Natural killer cell (primary cell): ENCODE data around the gene SELENON. TPM values are rescaled to one million over a fixed set of nuclear protein-coding genes. Genes with fewer than 3 reads are reported as not detected.

Source experiments
- ATAC-seq, 3 donors: fragments of 150-1000 bp in 2 of 3; fragments of 200-7000 bp in 1 of 3; cut with Tn5 transposase; 1 replicate in 1 of 3; 2 replicates in 2 of 3; pipeline ENCODE4 v1.10.0; 2021; ENCODE audit warnings: mild to moderate bottlenecking in 2 of 3, moderate library complexity in 2 of 3
- DNase-seq, 2 donors: peaks; one replicate each; pipeline versions ENCODE4 v3.0.0 to v3.0.0-alpha.2; 2013 to 2021; ENCODE audit warnings: mixed read lengths in 1 of 2
- H3K27ac ChIP-seq: one replicate; pipeline ENCODE4 v1.5.1; 2013; ENCODE audit warnings: mild to moderate bottlenecking, low read length
- H3K27me3 ChIP-seq: one replicate; pipeline ENCODE4 v1.6.1; 2013; ENCODE audit warnings: low read length; ENCODE audit not compliant: control insufficient read depth, insufficient read depth
- H3K36me3 ChIP-seq: one replicate; pipeline ENCODE4 v1.6.1; 2013; ENCODE audit warnings: low read length; ENCODE audit not compliant: control insufficient read depth, insufficient read depth
- H3K4me1 ChIP-seq: one replicate; pipeline ENCODE4 v1.6.1; 2013; ENCODE audit warnings: low read length; ENCODE audit not compliant: control insufficient read depth, insufficient read depth
- H3K4me3 ChIP-seq: one replicate; pipeline ENCODE4 v1.5.1; 2013; ENCODE audit warnings: low read length
- H3K9me3 ChIP-seq: one replicate; pipeline ENCODE4 v1.6.1; 2013; ENCODE audit warnings: low read length; ENCODE audit not compliant: control insufficient read depth, insufficient read depth
- H3K27ac Mint-ChIP-seq, 2 donors: one replicate each; pipeline ENCODE4 v1.8.0; 2022; ENCODE audit warnings: mild to moderate bottlenecking in 2 of 2, mixed read lengths in 2 of 2, moderate library complexity in 1 of 2
- H3K27me3 Mint-ChIP-seq, 2 donors: one replicate each; pipeline ENCODE4 v1.8.0; 2022; ENCODE audit warnings: low read depth in 2 of 2, mixed read lengths in 2 of 2
- H3K36me3 Mint-ChIP-seq: one replicate; pipeline ENCODE4 v1.8.0; 2022; ENCODE audit warnings: mixed read lengths
- H3K4me1 Mint-ChIP-seq, 2 donors: one replicate each; pipeline ENCODE4 v1.8.0; 2022; ENCODE audit warnings: mixed read lengths in 2 of 2
- H3K4me3 Mint-ChIP-seq: one replicate; pipeline ENCODE4 v1.8.0; 2022; ENCODE audit warnings: mild to moderate bottlenecking, moderate library complexity, mixed read lengths
- H3K9me3 Mint-ChIP-seq, 2 donors: one replicate each; pipeline ENCODE4 v1.8.0; 2022; ENCODE audit warnings: mixed read lengths in 2 of 2
- WGBS: methylation state at CpG from one replicate; pipeline ENCODE4 v1.1.7; 2013; ENCODE audit warnings: missing lambda C conversion rate; ENCODE audit not compliant: insufficient coverage; 5-methylcytosine and 5-hydroxymethylcytosine counted together
- intact Hi-C: fragments of 100-400 bp; cut with micrococcal nuclease; formaldehyde crosslinking; loops from one replicate; pipeline ENCODE4 v1.14.2; 2022
- total RNA-seq, 4 donors: library from RNA; stranded (reverse); fragments of 120-200 nt in 1 of 4; gene quantifications; one replicate each; pipeline versions ENCODE4 v1.2.3 to v1.2.4, GENCODE V29; 2013 to 2022
- TF ChIP-seq, protein P1 (sequence below): fragments of 200-600 bp; IDR thresholded peaks from one replicate; pipeline ENCODE4 v1.8.0; 2022; ENCODE audit warnings: antibody characterized with exemption

Gene SELENON
- total RNA-seq, 3 donors from 2014 or later (not counting 1 experiment from before 2014, with no cell fraction given): 9.7 to 16.4 (median 11.1) TPM

GRCh38 chr1:25773441-25774125 lies 26.4 kb upstream of the SELENON start:
- Mint-ChIP-seq H3K36me3 (no peaks in the 10 kb centered on the region), H3K4me3 (no peak overlapping the region), H3K27ac (peak overlapping the region in 1 of 2 donors; percentile 55), H3K4me1 (peaks cover 19 to 30% of the 10 kb centered on the region in 2 donors), H3K27me3 (peaks cover 9 to 12% of the 10 kb centered on the region in 2 donors), H3K9me3 (no peaks in the 10 kb centered on the region)
- no peak for DNase-seq
- Histone ChIP-seq H3K36me3 (peaks cover 2% of the 10 kb centered on the region), H3K4me1 (peaks cover 31% of the 10 kb centered on the region), H3K4me3 (no peak overlapping the region), H3K9me3 (no peaks in the 10 kb centered on the region), H3K27me3 (peaks cover 2% of the 10 kb centered on the region), H3K27ac (no peak overlapping the region)
- intact Hi-C loops: loop anchor here (10.0 kb wide), 1 partner anchor 229 kb away; the partner anchor contains the start of gene LDLRAP1
- TF ChIP-seq, protein P1, sequence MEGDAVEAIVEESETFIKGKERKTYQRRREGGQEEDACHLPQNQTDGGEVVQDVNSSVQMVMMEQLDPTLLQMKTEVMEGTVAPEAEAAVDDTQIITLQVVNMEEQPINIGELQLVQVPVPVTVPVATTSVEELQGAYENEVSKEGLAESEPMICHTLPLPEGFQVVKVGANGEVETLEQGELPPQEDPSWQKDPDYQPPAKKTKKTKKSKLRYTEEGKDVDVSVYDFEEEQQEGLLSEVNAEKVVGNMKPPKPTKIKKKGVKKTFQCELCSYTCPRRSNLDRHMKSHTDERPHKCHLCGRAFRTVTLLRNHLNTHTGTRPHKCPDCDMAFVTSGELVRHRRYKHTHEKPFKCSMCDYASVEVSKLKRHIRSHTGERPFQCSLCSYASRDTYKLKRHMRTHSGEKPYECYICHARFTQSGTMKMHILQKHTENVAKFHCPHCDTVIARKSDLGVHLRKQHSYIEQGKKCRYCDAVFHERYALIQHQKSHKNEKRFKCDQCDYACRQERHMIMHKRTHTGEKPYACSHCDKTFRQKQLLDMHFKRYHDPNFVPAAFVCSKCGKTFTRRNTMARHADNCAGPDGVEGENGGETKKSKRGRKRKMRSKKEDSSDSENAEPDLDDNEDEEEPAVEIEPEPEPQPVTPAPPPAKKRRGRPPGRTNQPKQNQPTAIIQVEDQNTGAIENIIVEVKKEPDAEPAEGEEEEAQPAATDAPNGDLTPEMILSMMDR: no peak
- 91% methylated on average over 4 of the region's 4 CpGs for WGBS
- ATAC-seq: no peak

- peak in 1 of 2 donors; percentile 53 for DNase-seq
- peaks cover 19 to 22% of the 10 kb centered on the region in 2 donors for H3K4me1 Mint-ChIP-seq
- no peak overlapping the region for H3K4me3 Mint-ChIP-seq
- Histone ChIP-seq H3K27me3 (peaks cover 2% of the 10 kb centered on the region), H3K9me3 (no peaks in the 10 kb centered on the region), H3K27ac (no peak overlapping the region), H3K4me3 (no peak overlapping the region), H3K4me1 (peaks cover 31% of the 10 kb centered on the region), H3K36me3 (peaks cover 2% of the 10 kb centered on the region)
- peak overlapping the region; percentile 55 to 66 for H3K27ac Mint-ChIP-seq
- no peaks in the 10 kb centered on the region for H3K9me3 Mint-ChIP-seq
- TF ChIP-seq, protein P1: no peak
- no peak for ATAC-seq
- intact Hi-C loops: loop anchor here (10.0 kb wide), 1 partner anchor 230 kb away; the partner anchor contains the start of gene LDLRAP1
- H3K27me3 Mint-ChIP-seq: peaks cover 9 to 12% of the 10 kb centered on the region in 2 donors
- WGBS: 63% methylated on average over 13 of the region's 13 CpGs
- H3K36me3 Mint-ChIP-seq: no peaks in the 10 kb centered on the region
These were observed 25.7 kb upstream of the SELENON start for GRCh38 chr1:25774206-25774803.

- ATAC-seq: peak; percentile 64 to 83 (median 81)
- H3K36me3 ChIP-seq: peaks cover 2% of the 10 kb centered on the region
- peak overlapping the region; percentile 55 to 66 for H3K27ac Mint-ChIP-seq
- peaks cover 2% of the 10 kb centered on the region for H3K27me3 ChIP-seq
- H3K27me3 Mint-ChIP-seq: peaks cover 8 to 12% of the 10 kb centered on the region in 2 donors
- peaks cover 19 to 21% of the 10 kb centered on the region in 2 donors for H3K4me1 Mint-ChIP-seq
- H3K36me3 Mint-ChIP-seq: no peaks in the 10 kb centered on the region
- TF ChIP-seq, protein P1: no peak
- peaks cover 31% of the 10 kb centered on the region for H3K4me1 ChIP-seq
- 16% methylated on average over 15 of the region's 16 CpGs for WGBS
- intact Hi-C loops: loop anchor here (10.0 kb wide), 1 partner anchor 230 kb away; the partner anchor contains the start of gene LDLRAP1
- H3K9me3 Mint-ChIP-seq: no peaks in the 10 kb centered on the region
- H3K27ac ChIP-seq: no peak overlapping the region
- no peaks in the 10 kb centered on the region for H3K9me3 ChIP-seq
- H3K4me3 ChIP-seq: no peak overlapping the region
- H3K4me3 Mint-ChIP-seq: peak overlapping the region; percentile 59
- DNase-seq: peak; percentile 22 to 92
These were observed 24.8 kb upstream of the SELENON start for GRCh38 chr1:25774921-25775771.
